Heart left ventricle (tissue), 16 donors: ENCODE data around the gene GRM8. TPM values are rescaled to one million over a fixed set of nuclear protein-coding genes. Genes with fewer than 3 reads are reported as not detected.

Source experiments
- ATAC-seq, 4 donors: fragments of 200-7000 bp; cut with Tn5 transposase; one replicate each; pipeline ENCODE4 v1.9.1; 2020 to 2022; ENCODE audit warnings: moderate library complexity in 4 of 4, mild to moderate bottlenecking in 3 of 4, moderate number of reproducible peaks in 1 of 4
- DNase-seq, 5 donors: peaks; one replicate each; pipeline ENCODE4 v3.0.0-alpha.2; 2020
- H3K27ac ChIP-seq, 12 donors: fragments of 200-600 bp; sonication (generic) in 4 of 12; one replicate each; pipeline versions ENCODE4 v1.5.0 to v1.8.0; 2016 to 2022; ENCODE audit warnings: mild to moderate bottlenecking in 2 of 12
- H3K27me3 ChIP-seq, 9 donors: fragments of 200-600 bp; sonication (generic) in 2 of 9; one replicate each; pipeline versions ENCODE4 v1.5.1 to v1.8.0; 2016 to 2022; ENCODE audit warnings: mild to moderate bottlenecking in 3 of 9
- H3K36me3 ChIP-seq, 9 donors: fragments of 200-600 bp; sonication (generic) in 2 of 9; one replicate each; pipeline versions ENCODE4 v1.5.0 to v1.8.0; 2018 to 2022; ENCODE audit warnings: mild to moderate bottlenecking in 2 of 9
- H3K4me1 ChIP-seq, 12 donors: fragments of 200-600 bp; sonication (generic) in 4 of 12; one replicate each; pipeline versions ENCODE4 v1.5.0 to v1.8.0; 2016 to 2022; ENCODE audit warnings: mild to moderate bottlenecking in 3 of 12
- H3K4me3 ChIP-seq, 12 donors: fragments of 200-600 bp; sonication (generic) in 4 of 12; one replicate each; pipeline versions ENCODE4 v1.5.0 to v1.8.0; 2017 to 2022; ENCODE audit warnings: mild to moderate bottlenecking in 9 of 12, moderate library complexity in 4 of 12
- H3K9me3 ChIP-seq, 12 donors: fragments of 200-600 bp; sonication (generic) in 4 of 12; one replicate each; pipeline versions ENCODE4 v1.5.0 to v1.8.0; 2016 to 2022; ENCODE audit warnings: mild to moderate bottlenecking in 1 of 12
- CTCF ChIP-seq, 12 donors: fragments of 200-600 bp; sonication (generic) in 4 of 12; IDR thresholded peaks; one replicate each; pipeline versions ENCODE4 v1.5.0 to v1.8.0; 2018 to 2022; ENCODE audit warnings: antibody characterized with exemption in 12 of 12, mild to moderate bottlenecking in 5 of 12
- POLR2A ChIP-seq, 2 donors: fragments of 450-650 bp; IDR thresholded peaks; one replicate each; pipeline ENCODE4 v1.6.1; 2017; ENCODE audit warnings: antibody characterized with exemption in 2 of 2, mild to moderate bottlenecking in 2 of 2, moderate library complexity in 2 of 2
- WGBS, 4 donors: extraction: QIAGEN DNeasy Blood & Tissue Kit in 2 of 4; methylation state at CpG; one replicate each; pipeline versions ENCODE4 v1.1.5 to v1.1.7; 2013 to 2018; 5-methylcytosine and 5-hydroxymethylcytosine counted together
- intact Hi-C, 10 donors: fragments of 100-400 bp; cut with DNase I; formaldehyde crosslinking; loops; one replicate each; pipeline versions ENCODE4 v1.11.1 to v1.14.2; 2022
- polyA plus RNA-seq, 2 donors: library from polyadenylated mRNA; stranded (reverse); fragments of 200-250 nt; gene quantifications; one replicate each; pipeline ENCODE4 v1.2.3, GENCODE V29; 2013
- total RNA-seq, 9 donors: library from RNA; depleted of rRNA in 2 of 9; stranded (reverse); fragments of >200 nt in 2 of 9; fragmentation: NEBNext Ultra II Directional in 3 of 9; extraction: Animal tissue kit (Norgen Biotek cat#: 25700) in 3 of 9; gene quantifications; one replicate each; pipeline versions ENCODE4 v1.1.0 to v1.2.4, GENCODE V29; 2016 to 2023
- donor health status: ischemic (EF 13 %, LVEDD 7.1; RV severe dilation, severe dysfunction).
- donor health status: healthy with polysubstance abuse.
- donor health status: DM: no; HTN: yes; CAD: no.
- donor health status: DM: no; HTN: no; CAD: no.
- donor health status: ischemic (EF 25% LVEDD 6.9; RV normal size, moderate dysfunction).
- donor health status: ischemic (EF 25% LVEDD 5.7; RV mildly dilated, moderate dysfunction).
- donor health status: healthy.
- donor health status: DM: yes; HTN: yes; CAD: no.
- donor health status: ischemic (EF 35%, LVEDD 5.7; RV mildly dilated, moderate dysfunction).
- donor health status: nonischemic (EF 11% LVEDD 7.7; RV severe dilation, severe dysfunction).
- donor health status: DM: yes; HTN: yes; CAD: no.
- donor health status: PGD.
- donor health status: ischemic (EF 29% LVEDD 5.4; RV normal size, mild dysfunction).
- donor health status: nonischemic (EF 23%, LVEDD 6.1; RV moderate dilation, normal function).

The GRM8 gene
- total and polyA plus RNA-seq, 11 donors = 0.21 to 0.75 (median 0.32) TPM; not detected in 5

GRCh38 chr7:127093340-127093739 lies 159.4 kb downstream of the GRM8 start:
- no peaks in the 10 kb centered on the region for H3K27me3 ChIP-seq
- TF ChIP-seq CTCF (IDR thresholded peaks at IDR 0.05) (no peak), POLR2A (IDR thresholded peaks at IDR 0.05) (no peak)
- no peaks in the 10 kb centered on the region for H3K36me3 ChIP-seq
- intact Hi-C loops = no loop called here
- H3K27ac ChIP-seq = no peak overlapping the region
- no peak for DNase-seq
- no peaks in the 10 kb centered on the region for H3K9me3 ChIP-seq
- no peak for ATAC-seq
- no peaks in the 10 kb centered on the region for H3K4me1 ChIP-seq
- H3K4me3 ChIP-seq = no peak overlapping the region
- 63 to 72% (median 66%) methylated on average over 4 of the region's 4 CpGs for WGBS, 4 donors

- H3K4me3 ChIP-seq = no peak overlapping the region
- no peaks in the 10 kb centered on the region for H3K27me3 ChIP-seq
- WGBS, 4 donors = 93 to 95% (median 93%) methylated on average over 18 of the region's 18 CpGs
- H3K9me3 ChIP-seq = no peaks in the 10 kb centered on the region
- intact Hi-C loops = no loop called here
- DNase-seq = no peak
- H3K36me3 ChIP-seq = no peaks in the 10 kb centered on the region
- no peak for TF ChIP-seq POLR2A (IDR thresholded peaks at IDR 0.05)
- no peak for ATAC-seq
- H3K4me1 ChIP-seq = no peaks in the 10 kb centered on the region
- H3K27ac ChIP-seq = no peak overlapping the region
These were observed 161.1 kb downstream of the GRM8 start for GRCh38 chr7:127091620-127092019.

- ATAC-seq (no peak), DNase-seq (no peak)
- Histone ChIP-seq H3K27me3 (no peaks in the 10 kb centered on the region), H3K4me3 (no peak overlapping the region), H3K27ac (no peak overlapping the region), H3K9me3 (peaks cover 0 to 6% (median 0%) of the 10 kb centered on the region in 12 donors), H3K4me1 (no peaks in the 10 kb centered on the region), H3K36me3 (no peaks in the 10 kb centered on the region)
- intact Hi-C loops = no loop called here
- no peak for TF ChIP-seq CTCF (IDR thresholded peaks at IDR 0.05)
- no peak for TF ChIP-seq POLR2A (IDR thresholded peaks at IDR 0.05)
- 52 to 59% (median 56%) methylated on average over 1 of the region's 1 CpG for WGBS, 4 donors
These were observed 163.6 kb downstream of the GRM8 start for GRCh38 chr7:127089146-127089545.

- WGBS, 4 donors = 64 to 76% (median 71%) methylated on average over 3 of the region's 3 CpGs
- Histone ChIP-seq H3K27me3 (no peaks in the 10 kb centered on the region), H3K36me3 (no peaks in the 10 kb centered on the region), H3K27ac (no peak overlapping the region), H3K4me3 (no peak overlapping the region), H3K4me1 (no peaks in the 10 kb centered on the region), H3K9me3 (peaks cover 0 to 6% (median 0%) of the 10 kb centered on the region in 12 donors)
- TF ChIP-seq POLR2A (IDR thresholded peaks at IDR 0.05) = no peak
- no peak for TF ChIP-seq CTCF (IDR thresholded peaks at IDR 0.05)
- ATAC-seq = no peak
- DNase-seq = no peak
- intact Hi-C loops = no loop called here
These were observed 171.2 kb downstream of the GRM8 start for GRCh38 chr7:127081539-127081938.

- no peak for ATAC-seq
- 43 to 52% (median 45%) methylated on average over 2 of the region's 2 CpGs for WGBS, 4 donors
- Histone ChIP-seq H3K4me3 (no peak overlapping the region), H3K4me1 (no peaks in the 10 kb centered on the region), H3K27me3 (no peaks in the 10 kb centered on the region), H3K27ac (no peak overlapping the region), H3K36me3 (no peaks in the 10 kb centered on the region), H3K9me3 (peaks cover 0 to 6% (median 0%) of the 10 kb centered on the region in 12 donors)
- intact Hi-C loops = no loop called here
- DNase-seq = no peak
- TF ChIP-seq POLR2A (IDR thresholded peaks at IDR 0.05) = no peak
- TF ChIP-seq CTCF (IDR thresholded peaks at IDR 0.05) = no peak
These were observed 172.2 kb downstream of the GRM8 start for GRCh38 chr7:127080576-127080975.
